ENCODE results near the gene PLXDC2.

DNA sequence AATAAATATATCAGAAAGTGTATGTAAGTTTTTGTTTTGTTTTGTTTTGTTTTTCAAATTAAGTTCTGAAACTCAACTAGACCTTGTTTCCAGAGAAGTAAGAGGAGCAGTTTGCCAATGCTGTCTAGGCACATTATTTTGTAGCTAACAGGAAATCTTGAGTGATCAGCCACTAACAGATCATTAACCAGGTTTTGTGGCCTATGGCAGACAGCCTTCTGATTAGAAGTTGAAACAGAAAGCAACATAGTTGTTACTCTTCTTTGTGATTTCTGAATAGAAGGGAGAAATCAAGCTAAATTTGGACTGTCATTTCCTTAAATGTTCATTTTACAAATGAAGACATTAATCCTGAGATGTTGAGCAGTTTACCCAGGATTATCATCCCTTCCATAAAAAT is 142.6 kb downstream of the PLXDC2 start:
- TF ChIP-seq, protein P1, sequence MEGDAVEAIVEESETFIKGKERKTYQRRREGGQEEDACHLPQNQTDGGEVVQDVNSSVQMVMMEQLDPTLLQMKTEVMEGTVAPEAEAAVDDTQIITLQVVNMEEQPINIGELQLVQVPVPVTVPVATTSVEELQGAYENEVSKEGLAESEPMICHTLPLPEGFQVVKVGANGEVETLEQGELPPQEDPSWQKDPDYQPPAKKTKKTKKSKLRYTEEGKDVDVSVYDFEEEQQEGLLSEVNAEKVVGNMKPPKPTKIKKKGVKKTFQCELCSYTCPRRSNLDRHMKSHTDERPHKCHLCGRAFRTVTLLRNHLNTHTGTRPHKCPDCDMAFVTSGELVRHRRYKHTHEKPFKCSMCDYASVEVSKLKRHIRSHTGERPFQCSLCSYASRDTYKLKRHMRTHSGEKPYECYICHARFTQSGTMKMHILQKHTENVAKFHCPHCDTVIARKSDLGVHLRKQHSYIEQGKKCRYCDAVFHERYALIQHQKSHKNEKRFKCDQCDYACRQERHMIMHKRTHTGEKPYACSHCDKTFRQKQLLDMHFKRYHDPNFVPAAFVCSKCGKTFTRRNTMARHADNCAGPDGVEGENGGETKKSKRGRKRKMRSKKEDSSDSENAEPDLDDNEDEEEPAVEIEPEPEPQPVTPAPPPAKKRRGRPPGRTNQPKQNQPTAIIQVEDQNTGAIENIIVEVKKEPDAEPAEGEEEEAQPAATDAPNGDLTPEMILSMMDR (IDR thresholded peaks at IDR 0.05 in 2 of 3, conservative IDR thresholded peaks at IDR 0.05 in 1 of 3; ENCODE audit: borderline replicate concordance in 1 of 3, insufficient read depth in 1 of 3, low read depth in 2 of 3, low read length in 2 of 3) = no peak
- TF ChIP-seq MAX (IDR thresholded peaks at IDR 0.05) (no peak), RAD21 (IDR thresholded peaks at IDR 0.05; ENCODE audit: low read depth) (no peak), POLR2AphosphoS5 (IDR thresholded peaks at IDR 0.05; ENCODE audit: low read depth, low read length) (no peak), TCF7L2 (IDR thresholded peaks at IDR 0.05; ENCODE audit: borderline replicate concordance, extremely low read depth, insufficient read depth, insufficient read length) (no peak), REST (IDR thresholded peaks at IDR 0.05; ENCODE audit: low read depth) (no peak), ZNF274 (IDR thresholded peaks at IDR 0.05; ENCODE audit: low read depth, low read length) (no peak), SIN3A (IDR thresholded peaks at IDR 0.05; ENCODE audit: low read depth) (no peak), POLR2A (IDR thresholded peaks at IDR 0.05; ENCODE audit: borderline replicate concordance, extremely low read depth, insufficient read depth, insufficient read length) (no peak), SP1 (IDR thresholded peaks at IDR 0.05; ENCODE audit: low read depth) (no peak)
- TF ChIP-seq, protein P2, sequence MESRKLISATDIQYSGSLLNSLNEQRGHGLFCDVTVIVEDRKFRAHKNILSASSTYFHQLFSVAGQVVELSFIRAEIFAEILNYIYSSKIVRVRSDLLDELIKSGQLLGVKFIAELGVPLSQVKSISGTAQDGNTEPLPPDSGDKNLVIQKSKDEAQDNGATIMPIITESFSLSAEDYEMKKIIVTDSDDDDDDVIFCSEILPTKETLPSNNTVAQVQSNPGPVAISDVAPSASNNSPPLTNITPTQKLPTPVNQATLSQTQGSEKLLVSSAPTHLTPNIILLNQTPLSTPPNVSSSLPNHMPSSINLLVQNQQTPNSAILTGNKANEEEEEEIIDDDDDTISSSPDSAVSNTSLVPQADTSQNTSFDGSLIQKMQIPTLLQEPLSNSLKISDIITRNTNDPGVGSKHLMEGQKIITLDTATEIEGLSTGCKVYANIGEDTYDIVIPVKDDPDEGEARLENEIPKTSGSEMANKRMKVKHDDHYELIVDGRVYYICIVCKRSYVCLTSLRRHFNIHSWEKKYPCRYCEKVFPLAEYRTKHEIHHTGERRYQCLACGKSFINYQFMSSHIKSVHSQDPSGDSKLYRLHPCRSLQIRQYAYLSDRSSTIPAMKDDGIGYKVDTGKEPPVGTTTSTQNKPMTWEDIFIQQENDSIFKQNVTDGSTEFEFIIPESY (IDR thresholded peaks at IDR 0.05; ENCODE audit: extremely low read depth, insufficient replicate concordance, low read length) = no peak
- TF ChIP-seq, protein P3, sequence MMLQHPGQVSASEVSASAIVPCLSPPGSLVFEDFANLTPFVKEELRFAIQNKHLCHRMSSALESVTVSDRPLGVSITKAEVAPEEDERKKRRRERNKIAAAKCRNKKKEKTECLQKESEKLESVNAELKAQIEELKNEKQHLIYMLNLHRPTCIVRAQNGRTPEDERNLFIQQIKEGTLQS (IDR thresholded peaks at IDR 0.05) = no peak

Measured in HCT116 (cell line).